ENCODE data around the gene ANKS1A.

Gene ANKS1A

GRCh38 chr6:35047265-35048011 is 158.4 kb downstream of the ANKS1A start:
- peaks cover 3% of the 10 kb centered on the region for H3K79me2 ChIP-seq (ENCODE audit: control insufficient read depth, insufficient read depth, low read length, poor library complexity)
- H3K18ac ChIP-seq (ENCODE audit: low read length) = peak overlapping the region; percentile 49
- peak in 1 of 2 donors; percentile 8 for DNase-seq
- no peaks in the 10 kb centered on the region for H3K27me3 ChIP-seq (ENCODE audit: insufficient read depth, low read length)
- peak overlapping the region; percentile 53 for H3K4ac ChIP-seq (ENCODE audit: low read depth, low read length)
- no peak overlapping the region for H3K9ac ChIP-seq (ENCODE audit: low read length)
- H3K9me3 ChIP-seq (ENCODE audit: insufficient read depth, low read depth, low read length) = peaks cover 3% of the 10 kb centered on the region
- H2BK12ac ChIP-seq (ENCODE audit: low read length) = peak overlapping the region; percentile 51
- H2BK5ac ChIP-seq (ENCODE audit: low read depth, low read length, poor library complexity) = peak overlapping the region; percentile 54
- H3K23ac ChIP-seq (ENCODE audit: low read length) = no peak overlapping the region
- H4K12ac ChIP-seq (ENCODE audit: low read depth, low read length) = no peak overlapping the region
- H3K4me2 ChIP-seq (ENCODE audit: low read length) = no peak overlapping the region
- H3K79me1 ChIP-seq (ENCODE audit: low read length) = peaks cover 7% of the 10 kb centered on the region
- no peak overlapping the region for H3K4me3 ChIP-seq (ENCODE audit: low read depth, low read length)
- peak overlapping the region; percentile 20 for H2BK120ac ChIP-seq (ENCODE audit: insufficient read depth, low read length, poor library complexity)
- peak overlapping the region; percentile 63 for H4K91ac ChIP-seq (ENCODE audit: low read depth, low read length)
- peak overlapping the region; percentile 49 for H3K14ac ChIP-seq (ENCODE audit: low read length)
- H2AK5ac ChIP-seq (ENCODE audit: low read length) = peak overlapping the region; percentile 18
- WGBS (ENCODE audit: extremely low coverage, insufficient coverage, insufficient read length) = no CpG with 5 or more reads among the region's 7 CpGs
- no peak overlapping the region for H2AFZ ChIP-seq (ENCODE audit: insufficient read depth, low read length, poor library complexity)
- peaks cover 23 to 36% of the 10 kb centered on the region in 2 experiments for H3K4me1 ChIP-seq (ENCODE audit: control insufficient read depth in 1 of 2, insufficient read depth in 2 of 2, low read length in 2 of 2)
- peaks cover 49 to 71% of the 10 kb centered on the region in 2 experiments for H3K36me3 ChIP-seq (ENCODE audit: control insufficient read depth in 1 of 2, insufficient read depth in 2 of 2, low read length in 2 of 2)
- H3K27ac ChIP-seq (ENCODE audit: low read depth, low read length) = peak overlapping the region; percentile 52
- peak overlapping the region; percentile 26 for H4K8ac ChIP-seq (ENCODE audit: low read depth, low read length)

- Histone ChIP-seq H2AFZ (ENCODE audit: insufficient read depth, low read length, poor library complexity) (peak overlapping the region; percentile 13), H2BK5ac (ENCODE audit: low read depth, low read length, poor library complexity) (peak overlapping the region; percentile 54), H3K4ac (ENCODE audit: low read depth, low read length) (peak overlapping the region; percentile 53), H3K79me2 (ENCODE audit: control insufficient read depth, insufficient read depth, low read length, poor library complexity) (peaks cover 3% of the 10 kb centered on the region), H3K36me3 (ENCODE audit: control insufficient read depth in 1 of 2, insufficient read depth in 2 of 2, low read length in 2 of 2) (peaks cover 49 to 71% of the 10 kb centered on the region in 2 experiments), H4K91ac (ENCODE audit: low read depth, low read length) (peak overlapping the region; percentile 63), H3K9me3 (ENCODE audit: insufficient read depth, low read depth, low read length) (peaks cover 3% of the 10 kb centered on the region), H3K14ac (ENCODE audit: low read length) (peak overlapping the region; percentile 49), H3K9ac (ENCODE audit: low read length) (no peak overlapping the region), H4K8ac (ENCODE audit: low read depth, low read length) (peak overlapping the region; percentile 43), H3K4me1 (ENCODE audit: control insufficient read depth in 1 of 2, insufficient read depth in 2 of 2, low read length in 2 of 2) (peaks cover 23 to 34% of the 10 kb centered on the region in 2 experiments), H2AK5ac (ENCODE audit: low read length) (peak overlapping the region; percentile 18), H2BK12ac (ENCODE audit: low read length) (peak overlapping the region; percentile 51), H3K79me1 (ENCODE audit: low read length) (peaks cover 7% of the 10 kb centered on the region), H3K4me3 (ENCODE audit: low read depth, low read length) (no peak overlapping the region), H3K18ac (ENCODE audit: low read length) (peak overlapping the region; percentile 64), H3K27me3 (ENCODE audit: insufficient read depth, low read length) (no peaks in the 10 kb centered on the region), H4K12ac (ENCODE audit: low read depth, low read length) (no peak overlapping the region), H3K4me2 (ENCODE audit: low read length) (peak overlapping the region; percentile 11), H2BK120ac (ENCODE audit: insufficient read depth, low read length, poor library complexity) (peak overlapping the region; percentile 55), H3K23ac (ENCODE audit: low read length) (no peak overlapping the region), H3K27ac (ENCODE audit: low read depth, low read length) (peak overlapping the region; percentile 45)
- DNase-seq = no peak
- WGBS (ENCODE audit: extremely low coverage, insufficient coverage, insufficient read length) = no CpG with 5 or more reads among the region's 12 CpGs
Observed at GRCh38 chr6:35048031-35048613, 159.1 kb downstream of the ANKS1A start.

- no peak overlapping the region for H4K12ac ChIP-seq (ENCODE audit: low read depth, low read length)
- no peak overlapping the region for H2AFZ ChIP-seq (ENCODE audit: insufficient read depth, low read length, poor library complexity)
- H3K79me2 ChIP-seq (ENCODE audit: control insufficient read depth, insufficient read depth, low read length, poor library complexity) = peaks cover 3% of the 10 kb centered on the region
- H3K79me1 ChIP-seq (ENCODE audit: low read length) = peaks cover 7% of the 10 kb centered on the region
- no peak overlapping the region for H3K9ac ChIP-seq (ENCODE audit: low read length)
- H3K4me2 ChIP-seq (ENCODE audit: low read length) = no peak overlapping the region
- H4K91ac ChIP-seq (ENCODE audit: low read depth, low read length) = no peak overlapping the region
- peaks cover 23 to 34% of the 10 kb centered on the region in 2 experiments for H3K4me1 ChIP-seq (ENCODE audit: control insufficient read depth in 1 of 2, insufficient read depth in 2 of 2, low read length in 2 of 2)
- no peak overlapping the region for H2BK5ac ChIP-seq (ENCODE audit: low read depth, low read length, poor library complexity)
- DNase-seq = peak in 1 of 2 donors; percentile 27
- no peak overlapping the region for H3K4me3 ChIP-seq (ENCODE audit: low read depth, low read length)
- H2AK5ac ChIP-seq (ENCODE audit: low read length) = no peak overlapping the region
- peaks cover 3% of the 10 kb centered on the region for H3K9me3 ChIP-seq (ENCODE audit: insufficient read depth, low read depth, low read length)
- peak overlapping the region; percentile 56 for H3K18ac ChIP-seq (ENCODE audit: low read length)
- H2BK120ac ChIP-seq (ENCODE audit: insufficient read depth, low read length, poor library complexity) = no peak overlapping the region
- no peak overlapping the region for H4K8ac ChIP-seq (ENCODE audit: low read depth, low read length)
- no peak overlapping the region for H3K4ac ChIP-seq (ENCODE audit: low read depth, low read length)
- H3K36me3 ChIP-seq (ENCODE audit: control insufficient read depth in 1 of 2, insufficient read depth in 2 of 2, low read length in 2 of 2) = peaks cover 51 to 74% of the 10 kb centered on the region in 2 experiments
- no CpG with 5 or more reads among the region's 11 CpGs for WGBS (ENCODE audit: extremely low coverage, insufficient coverage, insufficient read length)
- H3K23ac ChIP-seq (ENCODE audit: low read length) = no peak overlapping the region
- H3K27me3 ChIP-seq (ENCODE audit: insufficient read depth, low read length) = no peaks in the 10 kb centered on the region
- peak overlapping the region; percentile 45 for H3K27ac ChIP-seq (ENCODE audit: low read depth, low read length)
- H2BK12ac ChIP-seq (ENCODE audit: low read length) = no peak overlapping the region
- no peak overlapping the region for H3K14ac ChIP-seq (ENCODE audit: low read length)
Observed at GRCh38 chr6:35048631-35049083, 159.6 kb downstream of the ANKS1A start.

- Histone ChIP-seq H3K27ac (ENCODE audit: low read depth, low read length) (no peak overlapping the region), H3K4me3 (ENCODE audit: low read depth, low read length) (no peak overlapping the region), H3K9me3 (ENCODE audit: insufficient read depth, low read depth, low read length) (peaks cover under 1% of the 10 kb centered on the region), H3K9ac (ENCODE audit: low read length) (no peak overlapping the region), H3K36me3 (ENCODE audit: control insufficient read depth in 1 of 2, insufficient read depth in 2 of 2, low read length in 2 of 2) (peaks cover 52 to 75% of the 10 kb centered on the region in 2 experiments), H2BK12ac (ENCODE audit: low read length) (no peak overlapping the region), H2BK120ac (ENCODE audit: insufficient read depth, low read length, poor library complexity) (no peak overlapping the region), H3K18ac (ENCODE audit: low read length) (no peak overlapping the region), H3K27me3 (ENCODE audit: insufficient read depth, low read length) (no peaks in the 10 kb centered on the region), H3K4me1 (ENCODE audit: control insufficient read depth in 1 of 2, insufficient read depth in 2 of 2, low read length in 2 of 2) (peaks cover 20 to 30% of the 10 kb centered on the region in 2 experiments), H3K79me1 (ENCODE audit: low read length) (peaks cover 7% of the 10 kb centered on the region), H3K4ac (ENCODE audit: low read depth, low read length) (no peak overlapping the region), H2BK5ac (ENCODE audit: low read depth, low read length, poor library complexity) (no peak overlapping the region), H2AFZ (ENCODE audit: insufficient read depth, low read length, poor library complexity) (no peak overlapping the region), H3K23ac (ENCODE audit: low read length) (no peak overlapping the region), H4K91ac (ENCODE audit: low read depth, low read length) (no peak overlapping the region), H4K12ac (ENCODE audit: low read depth, low read length) (no peak overlapping the region), H3K79me2 (ENCODE audit: control insufficient read depth, insufficient read depth, low read length, poor library complexity) (peaks cover 3% of the 10 kb centered on the region), H2AK5ac (ENCODE audit: low read length) (no peak overlapping the region), H3K4me2 (ENCODE audit: low read length) (no peak overlapping the region), H3K14ac (ENCODE audit: low read length) (no peak overlapping the region), H4K8ac (ENCODE audit: low read depth, low read length) (no peak overlapping the region)
- no peak for DNase-seq
- no CpG with 5 or more reads among the region's 10 CpGs for WGBS (ENCODE audit: extremely low coverage, insufficient coverage, insufficient read length)
Observed at GRCh38 chr6:35049156-35049735, 160.2 kb downstream of the ANKS1A start.

Data from trophoblast cell (in vitro differentiated cells and primary cell).